ENCODE measurements around the gene KRTAP12-3.

- TF ChIP-seq CTCF (IDR thresholded peaks at IDR 0.05) (no peak), POLR2A (IDR thresholded peaks at IDR 0.05) (no peak)
Measured at GRCh38 chr21:44615911-44616590, 41.7 kb upstream of the KRTAP12-3 start.

Measured in uterus (tissue), 2 donors.